HCT116 (cell line): ENCODE results near the gene DDX54. TPM values are rescaled to one million over a fixed set of nuclear protein-coding genes. Genes with fewer than 3 reads are reported as not detected.

Experiments
- ATAC-seq: fragments of 200-7000 bp; cut with Tn5 transposase; 2 replicates; pipeline ENCODE4 v1.9.1; 2020; ENCODE audit warnings: mild to moderate bottlenecking, moderate library complexity
- BruUV-seq: library from RNA; stranded (reverse); fragments of 400-500 nt; replicated peaks from 2 replicates; lab custom pipeline; 2021; lab: Mats Ljungman, UMichigan
- CTCF ChIA-PET: fragments of 300-600 bp; sonication (Branson Sonifier 250); formaldehyde crosslinking; loops from one replicate; lab custom pipeline; 2021; ENCODE audit warnings: antibody characterized with exemption; lab: Charles Lee
- POLR2A ChIA-PET: fragments of 300-600, 350-600 bp; sonication (Branson Sonifier 250); formaldehyde crosslinking; loops from one replicate; lab custom pipeline; 2021; ENCODE audit warnings: antibody characterized with exemption; lab: Charles Lee
- RAD21 ChIA-PET, 2 experiments: fragments of 300-600 bp; sonication (Branson Sonifier 250); formaldehyde crosslinking; loops; one replicate each; lab custom pipeline; 2023; ENCODE audit warnings: low total read pairs in 2 of 2; ENCODE audit not compliant: uncharacterized antibody in 2 of 2, unreplicated experiment in 2 of 2, low non-redundant PET in 1 of 2; lab: Charles Lee
- DNase-seq: peaks from one replicate; pipeline ENCODE4 v3.0.0-alpha.2; 2010; ENCODE audit warnings: low read depth, low spot score
- H2AFZ ChIP-seq: fragments of 200-600 bp; shearing (Covaris generic), sonication (generic); 2 replicates; pipeline ENCODE4 v1.6.1; 2017; ENCODE audit warnings: low read depth, mixed run types, mixed read lengths, antibody characterized with exemption, low read length; ENCODE audit not compliant: poor library complexity, severe bottlenecking
- H3K27ac ChIP-seq: 2 replicates; pipeline ENCODE4 v1.5.1; 2012; ENCODE audit warnings: low read depth, low read length
- H3K27me3 ChIP-seq: fragments of 200-600 bp; sonication (generic); 2 replicates; pipeline ENCODE4 v1.6.1; 2016; ENCODE audit warnings: mixed run types, low read length, mixed read lengths; ENCODE audit not compliant: insufficient read depth
- H3K36me3 ChIP-seq, 2 experiments: fragments of 200-500 bp in 1 of 2; fragments of 200-600 bp in 1 of 2; sonication (Bioruptor generic) in 1 of 2; sonication (generic) in 1 of 2; 2 replicates each; pipeline versions ENCODE4 v1.5.1 to v1.6.1; 2014 to 2016; ENCODE audit warnings: low read length in 2 of 2, inconsistent platforms in 1 of 2, mixed read lengths in 1 of 2, mixed run types in 1 of 2; ENCODE audit not compliant: insufficient read depth in 2 of 2, control insufficient read depth in 1 of 2
- H3K4me1 ChIP-seq, 2 experiments: fragments of 200-600 bp in 1 of 2; sonication (generic) in 1 of 2; 2 replicates each; pipeline versions ENCODE4 v1.5.1 to v1.6.1; 2012 to 2017; ENCODE audit warnings: low read length in 2 of 2, inconsistent platforms in 1 of 2, mild to moderate bottlenecking in 1 of 2, mixed read lengths in 1 of 2, mixed run types in 1 of 2, moderate library complexity in 1 of 2; ENCODE audit not compliant: insufficient read depth in 2 of 2, control insufficient read depth in 1 of 2
- H3K4me2 ChIP-seq: fragments of 200-600 bp; sonication (generic); 2 replicates; pipeline ENCODE4 v1.6.1; 2017; ENCODE audit warnings: mixed run types, low read length, mixed read lengths
- H3K4me3 ChIP-seq, 2 experiments: fragments of 200-600 bp in 1 of 2; sonication (generic) in 1 of 2; replicated peaks in 1 of 2; 2 replicates each; pipeline ENCODE4 v1.5.1; 2011 to 2016; ENCODE audit warnings: low read length in 2 of 2, control low read depth in 1 of 2, low read depth in 1 of 2, mild to moderate bottlenecking in 1 of 2, mixed read lengths in 1 of 2, mixed run types in 1 of 2
- H3K79me2 ChIP-seq: fragments of 200-600 bp; sonication (generic); 2 replicates; pipeline ENCODE4 v1.6.1; 2017; ENCODE audit warnings: mild to moderate bottlenecking, mixed run types, low read length, moderate library complexity, mixed read lengths; ENCODE audit not compliant: insufficient read depth
- H3K9ac ChIP-seq: fragments of 200-600 bp; sonication (generic); 2 replicates; pipeline ENCODE4 v1.6.1; 2016; ENCODE audit warnings: low read length, mixed read lengths
- H3K9me2 ChIP-seq: fragments of 200-600 bp; sonication (generic), shearing (Covaris generic); 2 replicates; pipeline ENCODE4 v1.6.1; 2017; ENCODE audit warnings: mixed run types, mild to moderate bottlenecking, moderate library complexity; ENCODE audit not compliant: insufficient read depth
- H3K9me3 ChIP-seq, 2 experiments: fragments of 200-500 bp in 1 of 2; fragments of 200-600 bp in 1 of 2; sonication (Bioruptor generic) in 1 of 2; sonication (generic) in 1 of 2; 2 replicates each; pipeline ENCODE4 v1.6.1; 2014 to 2017; ENCODE audit warnings: low read length in 2 of 2, mixed read lengths in 2 of 2, inconsistent platforms in 1 of 2, low read depth in 1 of 2, mild to moderate bottlenecking in 1 of 2, mixed run types in 1 of 2, moderate library complexity in 1 of 2; ENCODE audit not compliant: control insufficient read depth in 1 of 2, insufficient read depth in 1 of 2
- H4K20me1 ChIP-seq: fragments of 200-600 bp; sonication (generic), shearing (Covaris generic); 2 replicates; pipeline ENCODE4 v1.6.1; 2017; ENCODE audit warnings: mixed run types, mild to moderate bottlenecking, moderate library complexity; ENCODE audit not compliant: insufficient read depth
- ATF3 ChIP-seq: IDR thresholded peaks from 2 replicates; pipeline ENCODE4 v1.6.1; 2012
- CEBPB ChIP-seq: IDR thresholded peaks from 2 replicates; pipeline ENCODE4 v1.6.1; 2012; ENCODE audit warnings: low read depth
- POLR2A ChIP-seq: IDR thresholded peaks from 2 replicates; pipeline ENCODE4 v1.7.0; 2011; ENCODE audit warnings: borderline replicate concordance; ENCODE audit not compliant: insufficient read depth, insufficient read length; ENCODE audit errors: extremely low read depth
- REST ChIP-seq: IDR thresholded peaks from 2 replicates; pipeline ENCODE4 v1.6.1; 2012; ENCODE audit warnings: low read depth
- SIN3A ChIP-seq: IDR thresholded peaks from 2 replicates; pipeline ENCODE4 v1.6.1; 2012; ENCODE audit warnings: low read depth
- SP1 ChIP-seq: IDR thresholded peaks from 2 replicates; pipeline ENCODE4 v1.6.1; 2012; ENCODE audit warnings: low read depth
- SRF ChIP-seq: IDR thresholded peaks from 2 replicates; pipeline ENCODE4 v1.6.1; 2012; ENCODE audit warnings: low read depth
- TCF7L2 ChIP-seq: IDR thresholded peaks from 2 replicates; pipeline ENCODE4 v1.7.0; 2011; ENCODE audit warnings: borderline replicate concordance, inconsistent platforms; ENCODE audit not compliant: insufficient read depth, insufficient read length; ENCODE audit errors: extremely low read depth
- ZFX ChIP-seq: fragments of 450-650 bp; IDR thresholded peaks from 2 replicates; pipeline ENCODE4 v1.6.1; 2017
- ZNF274 ChIP-seq: fragments of 200-500 bp; sonication (Bioruptor generic); IDR thresholded peaks from 2 replicates; pipeline ENCODE4 v1.6.1; 2014; ENCODE audit warnings: mild to moderate bottlenecking, low read depth, low read length, inconsistent platforms
- intact Hi-C: fragments of 100-400 bp; cut with micrococcal nuclease; formaldehyde crosslinking; loops from 2 replicates; pipeline ENCODE4 v1.10.0; 2022
- total RNA-seq: library from RNA; stranded (reverse); gene quantifications from one replicate; pipeline ENCODE4 v1.2.1, GENCODE V29; 2021; ENCODE audit not compliant: unreplicated experiment
- TF ChIP-seq, protein P1 (sequence below), 3 experiments: fragments of 200-600 bp in 1 of 3; sonication (generic) in 1 of 3; IDR thresholded peaks in 2 of 3; conservative IDR thresholded peaks in 1 of 3; 2 replicates each; pipeline ENCODE4 v1.5.1; 2012 to 2017; ENCODE audit warnings: low read depth in 2 of 3, low read length in 2 of 3, antibody characterized with exemption in 1 of 3, borderline replicate concordance in 1 of 3, control low read depth in 1 of 3, mild to moderate bottlenecking in 1 of 3, mixed read lengths in 1 of 3, mixed run types in 1 of 3, moderate library complexity in 1 of 3; ENCODE audit not compliant: insufficient read depth in 1 of 3

DDX54 gene
- total RNA-seq, 1 experiment from 2014 or later: 110 TPM

DNA sequence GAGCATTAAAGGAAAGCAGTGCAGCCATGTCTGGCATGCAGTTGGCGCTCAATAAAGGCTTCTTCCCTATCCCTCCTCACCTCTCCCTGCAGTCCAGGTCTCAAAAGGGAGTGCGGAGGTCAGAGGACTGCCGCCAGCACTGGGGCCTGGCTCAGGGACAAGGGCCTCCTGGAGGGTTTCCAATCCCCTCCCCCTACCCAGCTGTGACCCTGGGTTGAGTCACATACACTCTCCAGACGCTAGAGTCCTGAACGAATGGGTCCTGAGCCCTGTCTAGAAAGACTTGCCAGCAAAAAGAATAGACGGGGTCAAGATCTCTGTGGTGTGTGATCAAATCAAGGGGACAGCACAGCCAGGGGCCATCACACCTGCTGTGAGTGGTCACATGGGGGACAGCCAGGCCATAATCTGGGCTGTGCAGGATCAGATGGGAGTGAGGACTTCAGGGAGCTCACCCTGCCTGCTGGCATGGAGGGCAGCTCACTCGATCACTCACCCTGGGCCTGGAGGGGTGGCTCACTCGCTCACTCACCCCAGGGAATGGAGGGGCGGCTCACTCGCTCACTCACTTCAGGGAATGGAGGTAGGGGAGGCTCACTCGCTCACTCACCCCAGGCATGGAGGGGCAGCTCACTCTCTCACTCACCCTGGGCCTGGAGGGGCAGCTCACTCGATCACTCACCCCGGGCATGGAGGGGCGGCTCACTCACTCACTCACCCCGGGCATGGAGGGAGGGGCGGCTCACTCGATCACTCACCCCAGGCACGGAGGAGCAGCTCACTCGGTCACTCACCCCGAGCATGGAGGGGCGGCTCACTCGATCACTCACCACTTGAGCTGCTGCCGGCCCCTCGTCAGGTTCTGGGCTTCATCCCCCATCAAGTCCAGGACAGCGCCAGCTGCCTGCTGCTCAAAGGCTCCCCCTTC, 22.9 kb downstream of the DDX54 start (continued):
- no peak for TF ChIP-seq REST
- no peak for TF ChIP-seq SRF
- TF ChIP-seq TCF7L2: no peak
- TF ChIP-seq ZNF274: no peak

- DNase-seq (peak; percentile 74), ATAC-seq (peak; percentile 92)
- H3K36me3 ChIP-seq: peaks cover 22 to 46% of the 10 kb centered on the region in 2 experiments; a peak in 3 of 4 replicates
- no peak for TF ChIP-seq ZNF274
- no peak for TF ChIP-seq REST
- TF ChIP-seq, protein P1, sequence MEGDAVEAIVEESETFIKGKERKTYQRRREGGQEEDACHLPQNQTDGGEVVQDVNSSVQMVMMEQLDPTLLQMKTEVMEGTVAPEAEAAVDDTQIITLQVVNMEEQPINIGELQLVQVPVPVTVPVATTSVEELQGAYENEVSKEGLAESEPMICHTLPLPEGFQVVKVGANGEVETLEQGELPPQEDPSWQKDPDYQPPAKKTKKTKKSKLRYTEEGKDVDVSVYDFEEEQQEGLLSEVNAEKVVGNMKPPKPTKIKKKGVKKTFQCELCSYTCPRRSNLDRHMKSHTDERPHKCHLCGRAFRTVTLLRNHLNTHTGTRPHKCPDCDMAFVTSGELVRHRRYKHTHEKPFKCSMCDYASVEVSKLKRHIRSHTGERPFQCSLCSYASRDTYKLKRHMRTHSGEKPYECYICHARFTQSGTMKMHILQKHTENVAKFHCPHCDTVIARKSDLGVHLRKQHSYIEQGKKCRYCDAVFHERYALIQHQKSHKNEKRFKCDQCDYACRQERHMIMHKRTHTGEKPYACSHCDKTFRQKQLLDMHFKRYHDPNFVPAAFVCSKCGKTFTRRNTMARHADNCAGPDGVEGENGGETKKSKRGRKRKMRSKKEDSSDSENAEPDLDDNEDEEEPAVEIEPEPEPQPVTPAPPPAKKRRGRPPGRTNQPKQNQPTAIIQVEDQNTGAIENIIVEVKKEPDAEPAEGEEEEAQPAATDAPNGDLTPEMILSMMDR (IDR thresholded peaks at IDR 0.05 in 2 of 3, conservative IDR thresholded peaks at IDR 0.05 in 1 of 3; ENCODE audit: borderline replicate concordance in 1 of 3, insufficient read depth in 1 of 3, low read depth in 2 of 3, low read length in 2 of 3): no peak
- TF ChIP-seq SP1: no peak
- TF ChIP-seq ATF3: no peak
- TF ChIP-seq ZFX: no peak
- no peak for TF ChIP-seq SRF
- TF ChIP-seq CEBPB: no peak
- no peak for TF ChIP-seq SIN3A
- no peak for TF ChIP-seq POLR2A
These were observed 23.8 kb downstream of the DDX54 start for GRCh38 chr12:113161415-113162016.

More at GRCh38 chr12:113161415-113162016, 23.8 kb downstream of the DDX54 start:
- Histone ChIP-seq H3K4me1 (peaks cover 0 to 10% of the 10 kb centered on the region in 2 experiments; a peak in 2 of 4 replicates), H3K9me2 (no peaks in the 10 kb centered on the region), H3K4me2 (no peak overlapping the region), H3K27me3 (no peaks in the 10 kb centered on the region), H3K9ac (no peak overlapping the region), H3K4me3 (no peak overlapping the region), H4K20me1 (peaks cover 4% of the 10 kb centered on the region; the same call in 1 of the 2 replicates), H3K79me2 (no peaks in the 10 kb centered on the region), H2AFZ (no peak overlapping the region), H3K27ac (no peak overlapping the region), H3K9me3 (no peaks in the 10 kb centered on the region)
- intact Hi-C loops: no loop called here
- ChIA-PET POLR2A (interaction anchor here (0.8 to 1.2 kb wide), 2 partner anchors 9 to 26 kb away, joined by 3 read pairs; partner anchors contain the start of gene RASAL1), CTCF (interaction anchor here (0.9 to 1.3 kb wide), 3 partner anchors 8 to 264 kb away, joined by 3 to 10 read pairs (median 8); no protein-coding TSS in a partner anchor), RAD21 (interaction anchor here in 1 of 2 experiments (0.6 kb wide), 1 partner anchor 168 kb away, joined by 4 read pairs; no protein-coding TSS in a partner anchor)
- BruUV-seq: no TSS peak
